IPS DF 4.7 (cell line): ENCODE data around the gene TRIB2.
A peak's percentile ranks its signal among the peaks of the same experiment; 100 is the strongest.

Experiments used
- DNase-seq: peaks from one replicate; pipeline ENCODE4 v3.0.0-alpha.2; 2013; ENCODE audit warnings: low spot score; ENCODE audit errors: extremely low read depth

Gene TRIB2

DNA sequence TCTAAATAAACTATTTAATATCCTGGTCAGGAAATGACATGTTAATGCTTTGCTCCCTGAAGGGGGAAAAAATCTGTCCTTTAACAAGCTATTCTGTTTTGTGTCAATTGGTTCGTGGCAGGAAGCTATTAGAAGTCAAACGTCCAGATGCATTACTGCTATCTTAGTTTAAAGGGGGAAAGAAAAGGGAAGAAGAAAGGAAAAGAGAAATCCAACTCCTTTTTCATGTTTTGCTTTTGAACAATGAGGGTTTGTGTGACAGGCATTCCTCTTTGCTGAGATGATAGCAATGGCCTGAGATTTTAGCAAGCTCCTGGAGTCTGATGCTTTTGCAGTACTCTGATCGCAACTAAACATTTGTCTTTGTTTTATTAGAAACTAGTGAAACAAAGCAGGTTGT, 24.6 kb downstream of the TRIB2 start:
- no peak for DNase-seq

GRCh38 chr2:12742891-12743290, 26.2 kb downstream of the TRIB2 start:
- no peak for DNase-seq

DNA sequence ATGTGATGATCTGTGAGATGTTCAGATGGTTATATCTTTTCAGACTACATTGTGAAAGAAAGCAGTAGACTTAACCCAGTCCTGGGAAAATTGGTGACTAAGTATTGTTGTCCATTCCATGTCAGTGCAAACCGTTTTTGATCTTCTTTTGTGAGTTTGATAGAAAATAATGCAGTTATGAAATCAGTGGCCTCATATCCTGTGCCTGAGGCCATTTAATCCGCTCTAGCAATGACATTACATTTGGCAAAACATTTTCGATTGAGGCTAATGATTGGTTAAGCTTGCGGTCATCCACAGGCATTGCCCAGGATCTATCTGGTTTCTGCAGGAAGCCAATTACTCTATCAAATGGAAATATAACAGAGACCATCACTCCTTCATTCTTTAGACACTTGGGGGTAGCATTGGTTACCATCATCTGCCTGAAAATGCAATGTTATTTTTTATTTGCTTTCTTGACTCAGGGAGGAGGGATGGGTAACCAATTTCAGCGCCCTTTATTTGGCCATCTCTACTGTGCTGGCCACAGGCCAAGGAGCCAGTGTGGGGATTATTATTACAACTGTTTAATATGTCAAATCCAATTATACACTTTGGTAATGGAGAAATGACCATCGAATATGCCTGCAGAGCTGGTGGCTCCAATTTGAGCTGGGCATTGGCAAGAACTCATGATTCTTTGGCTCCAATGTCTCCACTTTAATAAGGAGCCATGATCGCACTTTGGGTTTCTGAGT, 33.6 kb downstream of the TRIB2 start:
- DNase-seq: no peak

DNA sequence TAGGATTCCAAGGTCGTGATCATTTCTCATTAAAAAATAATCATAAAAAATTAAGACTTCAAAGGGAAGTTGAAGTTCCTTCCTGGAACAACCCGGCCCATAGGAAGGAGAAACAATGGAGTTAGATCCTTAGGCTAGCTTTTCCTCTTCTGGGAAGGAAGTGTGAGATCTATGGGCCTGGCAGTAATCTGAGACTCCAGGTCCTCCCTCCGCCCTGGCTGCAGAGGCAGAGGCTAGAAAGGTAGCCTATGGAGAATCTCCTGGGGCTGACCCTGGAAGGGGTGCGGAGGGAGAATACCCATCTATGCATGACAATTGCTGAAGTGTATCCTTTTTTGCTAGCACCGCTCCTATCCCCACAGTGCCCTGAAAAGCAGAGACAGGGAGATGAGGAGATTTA, 37.9 kb downstream of the TRIB2 start:
- peak; percentile 16 for DNase-seq

DNA sequence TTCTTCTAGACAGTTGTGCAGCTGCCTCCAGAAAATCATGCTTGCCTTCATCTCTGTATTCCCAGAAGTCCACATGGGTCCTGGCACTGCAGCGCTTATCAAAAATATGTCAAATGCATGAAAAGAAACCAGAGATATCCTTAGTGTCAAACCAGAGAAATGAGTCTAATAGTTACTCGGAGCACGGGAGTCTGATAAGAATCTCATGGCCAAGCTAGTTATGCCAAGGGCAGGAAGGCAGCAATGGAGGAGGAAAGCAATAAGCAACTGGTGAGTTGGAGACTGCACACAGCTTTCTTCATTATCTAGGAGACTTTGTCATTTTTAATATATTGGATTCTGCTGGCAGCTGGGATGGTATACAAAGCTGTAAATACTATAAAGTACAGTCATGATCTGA, 38.6 kb downstream of the TRIB2 start:
- DNase-seq: no peak

GRCh38 chr2:12759248-12759647, 42.5 kb downstream of the TRIB2 start:
- DNase-seq: no peak

GRCh38 chr2:12761104-12761503, 44.4 kb downstream of the TRIB2 start:
- no peak for DNase-seq

GRCh38 chr2:12762337-12762736, 45.6 kb downstream of the TRIB2 start:
- no peak for DNase-seq

- no peak for DNase-seq
Observed at GRCh38 chr2:12762976-12763375, 46.2 kb downstream of the TRIB2 start.

DNA sequence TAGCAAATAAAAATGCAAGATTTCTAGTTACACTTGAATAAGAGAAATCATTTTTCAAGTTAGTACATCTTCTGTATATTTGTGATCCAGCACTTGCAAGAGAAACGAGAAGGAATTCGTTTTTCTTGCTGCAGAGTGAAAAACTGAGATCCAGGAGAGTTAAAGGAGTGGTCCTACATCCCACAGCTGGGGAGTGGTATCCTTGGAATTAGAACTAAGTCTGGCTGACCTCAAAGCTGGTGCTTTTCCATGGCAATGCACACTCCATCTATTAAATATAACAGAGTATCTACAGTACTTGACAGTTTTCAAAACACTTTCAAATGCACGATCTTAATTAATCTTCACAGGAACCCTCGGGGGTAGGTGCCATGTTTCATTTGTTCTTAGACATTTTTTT, 46.8 kb downstream of the TRIB2 start:
- DNase-seq: no peak

DNA sequence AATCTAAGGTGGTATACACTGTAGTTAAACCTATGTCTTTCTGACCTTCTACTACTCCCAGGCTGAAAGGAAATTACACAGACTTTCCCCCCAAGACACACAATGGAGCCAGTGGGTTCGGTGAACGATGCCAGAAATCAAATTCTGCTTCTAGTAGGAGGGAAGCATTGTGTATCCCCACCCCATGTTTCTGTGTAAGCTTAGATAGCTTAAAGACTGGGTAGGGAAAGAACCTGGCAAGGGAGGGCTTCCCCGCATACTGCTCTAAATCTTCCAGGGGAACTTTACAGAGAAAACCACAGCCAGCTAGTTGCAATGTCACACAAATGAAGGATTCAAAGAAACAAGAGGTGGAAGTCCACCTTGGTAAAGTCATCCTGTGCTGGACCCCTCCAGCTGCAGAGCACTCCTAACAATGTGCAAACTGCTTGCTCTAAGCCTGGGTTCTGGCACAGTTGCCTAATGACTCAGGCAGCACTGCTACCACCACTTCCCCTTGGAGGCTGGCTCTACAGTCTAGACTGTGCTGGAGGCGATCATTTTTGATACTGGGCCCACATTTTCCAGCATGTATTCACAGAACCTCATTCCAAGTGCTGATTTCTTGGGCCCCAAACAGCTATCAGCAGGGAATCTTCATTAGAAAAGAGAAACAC, 47.5 kb downstream of the TRIB2 start:
- no peak for DNase-seq

DNA sequence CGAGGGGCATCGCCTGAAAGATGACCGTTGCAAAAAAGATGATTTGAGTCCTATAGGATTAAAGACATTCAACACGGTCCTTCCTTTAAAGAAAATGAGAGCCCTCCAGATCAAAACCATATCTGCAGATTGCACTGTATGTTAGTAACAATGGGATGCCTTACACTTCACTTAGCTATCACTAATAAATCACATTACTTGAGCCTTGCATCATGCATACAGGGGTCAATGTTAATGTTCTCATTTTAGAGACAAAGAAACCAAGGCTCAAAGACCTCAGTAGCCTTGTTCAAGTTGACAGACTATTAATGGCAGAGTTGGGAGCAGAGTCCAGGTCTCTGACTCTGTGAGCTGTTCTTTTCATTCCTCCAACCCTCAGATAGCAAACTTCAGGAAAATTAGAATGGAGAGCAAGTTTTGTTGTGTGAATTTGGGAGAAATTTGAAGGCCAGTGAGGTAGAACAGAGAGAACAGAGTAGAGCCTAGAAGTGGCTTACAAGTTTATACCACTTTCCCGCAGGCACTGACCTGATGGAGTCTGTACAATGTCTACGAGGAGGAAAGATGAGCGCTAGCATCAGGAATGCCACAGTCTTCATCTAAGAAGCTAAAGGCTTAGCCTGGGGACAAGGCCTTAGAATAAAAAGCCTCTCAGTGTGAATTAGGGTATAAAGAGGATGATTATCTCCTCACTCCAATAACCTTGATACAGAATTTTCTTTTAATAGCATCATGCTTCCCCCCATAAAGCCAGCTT, 48.3 kb downstream of the TRIB2 start:
- no peak for DNase-seq

DNA sequence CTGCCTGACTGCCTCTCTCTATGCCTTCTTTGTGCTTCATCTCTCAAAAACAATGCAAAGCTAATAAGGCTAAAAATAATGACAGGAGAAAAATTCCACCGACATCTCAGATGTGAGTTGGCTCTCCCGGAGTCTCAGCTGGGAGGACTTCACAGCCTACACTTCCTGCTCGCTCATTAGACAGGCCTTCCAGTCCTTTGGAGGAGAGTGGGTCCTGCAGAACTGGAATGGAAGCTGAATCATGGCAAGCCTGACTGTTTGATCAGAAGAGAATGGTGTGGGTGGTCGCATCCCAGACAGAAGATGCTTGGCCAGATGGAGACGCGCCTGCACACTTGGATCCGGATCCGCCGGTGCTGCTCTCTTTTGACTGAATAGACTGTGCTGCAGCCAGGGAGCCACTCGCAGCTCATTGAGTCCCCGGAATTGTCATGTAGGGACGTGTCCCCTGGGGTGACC, 49.7 kb downstream of the TRIB2 start:
- no peak for DNase-seq

- DNase-seq: no peak
Observed at GRCh38 chr2:12767541-12767940, 50.8 kb downstream of the TRIB2 start.

DNA sequence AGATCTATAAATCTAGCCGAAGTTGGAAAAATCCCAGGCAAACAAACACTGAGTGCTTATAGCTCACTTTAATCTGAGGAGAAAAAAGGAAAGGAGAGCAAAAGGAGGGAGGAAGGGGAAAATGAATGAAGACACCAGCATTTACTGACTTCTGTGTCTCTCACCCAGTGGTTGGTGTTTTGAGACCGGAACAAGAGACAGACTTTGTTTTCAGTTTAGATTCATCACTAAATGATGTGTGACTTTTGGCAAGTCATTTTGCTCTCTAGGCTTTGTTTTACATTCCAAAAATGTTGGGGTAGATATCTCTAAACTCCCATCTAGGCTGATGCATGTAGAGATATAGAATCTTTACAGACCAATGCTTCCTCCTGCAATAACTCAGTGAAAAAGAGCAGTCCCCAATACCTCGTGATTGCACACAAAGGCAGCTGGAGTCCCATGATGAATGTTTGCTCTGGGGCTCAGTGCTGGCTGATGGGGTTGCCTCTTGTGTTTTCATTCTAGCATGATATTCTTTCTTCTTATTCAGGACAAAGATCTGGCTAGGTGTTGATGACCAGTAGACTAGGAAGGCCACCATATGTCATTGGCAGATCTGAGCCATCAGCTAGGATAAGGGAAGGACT, 51.4 kb downstream of the TRIB2 start:
- DNase-seq: no peak

- DNase-seq: no peak
Observed at GRCh38 chr2:12769492-12770105, 52.9 kb downstream of the TRIB2 start.

GRCh38 chr2:12770300-12770968, 53.7 kb downstream of the TRIB2 start:
- peak; percentile 11 for DNase-seq

DNA sequence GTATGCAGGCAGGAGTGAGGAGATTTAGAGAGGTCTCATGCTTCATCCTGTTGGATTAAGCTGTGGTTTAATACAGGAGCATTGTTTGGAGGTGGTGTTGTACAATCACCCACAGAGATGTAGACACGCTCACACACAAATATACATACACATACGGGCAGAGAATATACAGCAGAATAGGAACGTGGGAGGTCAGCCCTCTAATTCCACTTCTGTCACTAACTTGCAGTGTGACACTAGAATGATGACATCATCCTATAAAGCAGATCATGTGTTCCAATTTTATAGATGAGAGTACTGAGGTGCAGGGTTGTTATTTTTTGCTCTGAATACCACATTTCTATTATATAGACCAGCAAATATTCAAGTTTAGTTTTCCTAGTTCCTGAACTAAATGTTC, 54.4 kb downstream of the TRIB2 start:
- no peak for DNase-seq

- DNase-seq: no peak
Observed at GRCh38 chr2:12773586-12774394, 57.1 kb downstream of the TRIB2 start.

- no peak for DNase-seq
Observed at GRCh38 chr2:12774395-12774727, 57.6 kb downstream of the TRIB2 start.
